ENCODE results near the gene FES. TPM values are rescaled to one million over a fixed set of nuclear protein-coding genes. Genes with fewer than 3 reads are reported as not detected.

Gene FES
- total RNA-seq, 1 experiment from 2014 or later = 6.7 TPM

DNA sequence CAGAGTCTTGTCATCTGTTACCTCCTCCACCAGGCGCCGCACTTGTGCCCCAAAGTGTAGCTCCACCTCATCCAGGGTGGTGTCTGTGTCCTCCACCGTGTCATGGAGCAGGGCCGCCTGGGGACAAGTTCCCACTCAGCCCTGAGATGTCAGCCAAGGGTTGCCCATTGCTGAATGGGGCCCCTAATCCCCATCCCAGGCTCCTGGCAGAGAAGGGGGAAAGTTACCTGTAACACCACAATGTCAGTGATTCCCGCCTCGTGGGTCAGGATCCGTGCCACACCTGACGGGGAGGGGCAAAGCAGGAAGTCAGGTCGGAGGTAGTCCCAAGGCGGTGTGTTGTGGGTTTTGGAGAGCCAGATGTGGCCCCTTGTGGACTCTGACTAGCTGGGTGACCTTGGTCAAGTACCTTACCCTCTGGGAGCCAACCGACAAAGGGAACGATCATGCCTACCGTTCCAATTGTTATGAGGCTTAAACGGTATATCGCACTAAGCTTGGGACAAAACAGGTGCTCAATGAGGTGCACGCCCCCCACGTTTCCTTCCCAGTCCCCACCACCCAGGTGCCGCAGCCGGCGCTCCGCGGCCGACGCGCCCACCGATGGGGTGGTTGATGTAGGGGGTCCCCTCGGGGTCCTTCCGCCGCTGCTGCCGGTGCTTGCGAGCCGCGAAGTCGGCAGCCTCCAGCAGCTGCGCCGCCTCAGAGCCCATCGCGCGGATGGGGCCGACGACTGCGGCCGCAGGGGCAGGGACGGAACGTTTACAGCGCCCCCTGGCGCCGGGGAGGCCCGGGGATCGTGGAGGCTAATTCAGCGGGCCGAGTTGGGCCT, 47.7 kb downstream of the FES start, which contains the start of gene HDDC3:
Gene HDDC3, minus strand, starts transcription at position 722 of the 832 bp plus-strand sequence. Its CDS starts 9 bp downstream, at position 713.
- H3K27ac Mint-ChIP-seq = peak within 1 kb of the TSS; percentile 66 to 96 (median 80); a peak in 5 of 7 replicates
- H2AFZ ChIP-seq (ENCODE audit: low read length) = no peak within 1 kb of the TSS
- peak within 1 kb of the TSS; percentile 18 for H3K9ac ChIP-seq (ENCODE audit: extremely low read depth, insufficient read length, low read length)
- H4K91ac ChIP-seq (ENCODE audit: insufficient read length, low read depth, low read length) = no peak within 1 kb of the TSS
- H3K23ac ChIP-seq (ENCODE audit: insufficient read length, low read depth, low read length) = no peak within 1 kb of the TSS
- no peak within 1 kb of the TSS for H2BK5ac ChIP-seq (ENCODE audit: insufficient read length, low read length)
- H2BK15ac ChIP-seq (ENCODE audit: low read depth, low read length) = no peak within 1 kb of the TSS
- H2BK12ac ChIP-seq (ENCODE audit: insufficient read length, low read depth, low read length) = no peak within 1 kb of the TSS
- no peaks in the 10 kb centered on the region for H3K79me1 ChIP-seq (ENCODE audit: insufficient read depth, low read depth, low read length, poor library complexity, severe bottlenecking)
- peak within 1 kb of the TSS; percentile 90 to 94 for H3K4me3 Mint-ChIP-seq
- H3K23me2 ChIP-seq (ENCODE audit: insufficient read length, low read depth, low read length, poor library complexity, severe bottlenecking) = peaks cover 14% of the 10 kb centered on the region
- no peaks in the 10 kb centered on the region for H4K20me1 ChIP-seq (ENCODE audit: control insufficient read depth, insufficient read depth, insufficient read length)
- peaks cover 11% of the 10 kb centered on the region for H3K27me3 Mint-ChIP-seq (ENCODE audit: low read depth)
- DNase-seq = peak; percentile 91
- no peak within 1 kb of the TSS for H2AK5ac ChIP-seq (ENCODE audit: insufficient read length, low read length)
- H3K9me3 Mint-ChIP-seq = no peaks in the 10 kb centered on the region; a peak in 2 of 5 replicates
- WGBS (ENCODE audit: extremely low coverage, insufficient read length, low lambda C conversion rate) = no CpG with 5 or more reads among the region's 52 CpGs
- no peak within 1 kb of the TSS for H4K5ac ChIP-seq (ENCODE audit: insufficient read length, low read depth, low read length)
- TF ChIP-seq, protein P1, sequence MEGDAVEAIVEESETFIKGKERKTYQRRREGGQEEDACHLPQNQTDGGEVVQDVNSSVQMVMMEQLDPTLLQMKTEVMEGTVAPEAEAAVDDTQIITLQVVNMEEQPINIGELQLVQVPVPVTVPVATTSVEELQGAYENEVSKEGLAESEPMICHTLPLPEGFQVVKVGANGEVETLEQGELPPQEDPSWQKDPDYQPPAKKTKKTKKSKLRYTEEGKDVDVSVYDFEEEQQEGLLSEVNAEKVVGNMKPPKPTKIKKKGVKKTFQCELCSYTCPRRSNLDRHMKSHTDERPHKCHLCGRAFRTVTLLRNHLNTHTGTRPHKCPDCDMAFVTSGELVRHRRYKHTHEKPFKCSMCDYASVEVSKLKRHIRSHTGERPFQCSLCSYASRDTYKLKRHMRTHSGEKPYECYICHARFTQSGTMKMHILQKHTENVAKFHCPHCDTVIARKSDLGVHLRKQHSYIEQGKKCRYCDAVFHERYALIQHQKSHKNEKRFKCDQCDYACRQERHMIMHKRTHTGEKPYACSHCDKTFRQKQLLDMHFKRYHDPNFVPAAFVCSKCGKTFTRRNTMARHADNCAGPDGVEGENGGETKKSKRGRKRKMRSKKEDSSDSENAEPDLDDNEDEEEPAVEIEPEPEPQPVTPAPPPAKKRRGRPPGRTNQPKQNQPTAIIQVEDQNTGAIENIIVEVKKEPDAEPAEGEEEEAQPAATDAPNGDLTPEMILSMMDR (conservative IDR thresholded peaks at IDR 0.05) = peak; percentile 96
- no peak within 1 kb of the TSS for H2BK120ac ChIP-seq (ENCODE audit: low read depth, low read length, poor library complexity, severe bottlenecking)
- H3K4ac ChIP-seq (ENCODE audit: low read depth, low read length) = no peak within 1 kb of the TSS
- H3K4me2 ChIP-seq (ENCODE audit: insufficient read depth, insufficient read length, low read length) = peak within 1 kb of the TSS; percentile 80
- H3K36me3 Mint-ChIP-seq (ENCODE audit: insufficient read depth in 1 of 3, low read depth in 3 of 3) = peaks cover 4 to 12% (median 7%) of the 10 kb centered on the region in 3 experiments; a peak in 6 of 7 replicates
- no peak within 1 kb of the TSS for H3T11ph ChIP-seq (ENCODE audit: low read length)
- no peak within 1 kb of the TSS for H3K18ac ChIP-seq (ENCODE audit: insufficient read length, low read depth, low read length)
- no peak within 1 kb of the TSS for H3K14ac ChIP-seq (ENCODE audit: insufficient read depth, low read length)
- no peak within 1 kb of the TSS for H3K27ac ChIP-seq (ENCODE audit: insufficient read length, low read depth, low read length)
- H3K4me1 ChIP-seq (ENCODE audit: insufficient read depth, low read length) = no peaks in the 10 kb centered on the region
- H3K56ac ChIP-seq (ENCODE audit: insufficient read length, low read depth, low read length) = no peak within 1 kb of the TSS
- H2BK20ac ChIP-seq (ENCODE audit: low read depth, low read length, poor library complexity, severe bottlenecking) = no peak within 1 kb of the TSS
- H3K27me3 ChIP-seq (ENCODE audit: insufficient read depth, low read length) = no peaks in the 10 kb centered on the region
- no peaks in the 10 kb centered on the region; the same call in 1 of the 2 replicates for H3K79me2 ChIP-seq (ENCODE audit: insufficient read depth, low read length)
- H3K9me3 ChIP-seq (ENCODE audit: control insufficient read depth, low read depth, low read length) = no peaks in the 10 kb centered on the region
- H3K4me1 Mint-ChIP-seq = peaks cover 21 to 26% of the 10 kb centered on the region in 2 experiments
- no peak within 1 kb of the TSS for H4K8ac ChIP-seq (replicated peaks; ENCODE audit: insufficient read length, low read depth, low read length)

All from H9 (cell line).